PFSK-1 (cell line): ENCODE data around the gene FAM210B. TPM values are rescaled to one million over a fixed set of nuclear protein-coding genes. Genes with fewer than 3 reads are reported as not detected.

Experiments used
- FOXP2 ChIP-seq: optimal IDR thresholded peaks from 2 replicates; pipeline ENCODE3; 2011; ENCODE audit warnings: borderline replicate concordance, control low read depth, inconsistent platforms; ENCODE audit not compliant: insufficient read depth; ENCODE audit errors: extremely low read length, extremely low read depth
- POLR2AphosphoS5 ChIP-seq: IDR thresholded peaks from 2 replicates; pipeline ENCODE4 v1.6.1; 2012; ENCODE audit warnings: low read depth, mild to moderate bottlenecking, control low read depth, low read length, moderate library complexity
- SIN3A ChIP-seq: IDR thresholded peaks from 2 replicates; pipeline ENCODE4 v1.6.1; 2012; ENCODE audit warnings: mild to moderate bottlenecking, low read length, moderate library complexity, borderline replicate concordance; ENCODE audit not compliant: insufficient read depth
- TAF1 ChIP-seq: IDR thresholded peaks from 2 replicates; pipeline ENCODE4 v1.6.1; 2012; ENCODE audit warnings: low read length, control low read depth, borderline replicate concordance; ENCODE audit not compliant: insufficient read depth
- polyA plus RNA-seq: library from polyadenylated mRNA; unstranded; fragments of >200 nt; gene quantifications from one replicate; pipeline ENCODE4 v1.2.1, GENCODE V29; 2012; ENCODE audit warnings: low read depth, missing spikeins; ENCODE audit not compliant: insufficient read length
- TF ChIP-seq, protein P1 (sequence below), 2 experiments: IDR thresholded peaks; 2 replicates each; pipeline versions ENCODE4 v1.6.1 to v1.8.0; 2011 to 2012; ENCODE audit warnings: low read depth in 2 of 2, low read length in 2 of 2, control low read depth in 1 of 2, inconsistent platforms in 1 of 2, mild to moderate bottlenecking in 1 of 2, moderate library complexity in 1 of 2; ENCODE audit not compliant: insufficient read depth in 1 of 2

FAM210B gene, protein sequence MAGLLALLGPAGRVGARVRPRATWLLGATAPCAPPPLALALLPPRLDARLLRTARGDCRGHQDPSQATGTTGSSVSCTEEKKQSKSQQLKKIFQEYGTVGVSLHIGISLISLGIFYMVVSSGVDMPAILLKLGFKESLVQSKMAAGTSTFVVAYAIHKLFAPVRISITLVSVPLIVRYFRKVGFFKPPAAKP
- 11.7 TPM for polyA plus RNA-seq

DNA sequence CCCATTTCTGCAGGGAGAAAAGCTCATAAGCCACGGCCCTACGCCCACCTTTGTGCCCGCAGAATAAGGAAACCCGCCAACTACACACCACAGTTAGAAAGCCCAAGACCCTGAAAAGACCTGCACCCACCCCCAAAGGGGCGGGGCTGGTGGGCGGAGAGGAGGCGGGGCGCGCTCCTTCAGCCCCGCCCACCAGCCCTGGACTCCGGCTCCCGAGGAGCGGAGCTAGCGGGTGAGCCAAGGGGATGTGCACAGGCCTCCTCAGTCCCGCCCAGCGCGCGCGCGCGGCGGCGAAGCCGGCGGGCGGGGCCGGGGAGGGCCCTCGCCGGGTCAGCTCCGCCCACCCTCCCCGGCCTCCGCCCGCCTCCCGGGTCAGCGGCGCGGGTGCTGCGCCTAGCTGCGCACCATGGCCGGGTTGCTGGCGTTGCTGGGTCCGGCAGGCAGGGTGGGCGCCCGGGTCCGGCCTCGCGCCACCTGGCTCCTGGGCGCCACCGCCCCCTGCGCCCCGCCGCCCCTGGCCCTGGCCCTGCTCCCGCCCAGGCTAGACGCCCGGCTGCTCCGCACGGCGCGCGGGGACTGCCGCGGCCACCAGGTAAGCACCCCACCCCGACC lies at the start of gene FAM210B:
TSS of gene FAM210B (plus strand) at position 375 of the 612 bp plus-strand sequence. CDS start at position 407, 32 bp downstream.
- TF ChIP-seq FOXP2 (no peak), TAF1 (no peak), SIN3A (no peak), POLR2AphosphoS5 (no peak)
- TF ChIP-seq, protein P1, sequence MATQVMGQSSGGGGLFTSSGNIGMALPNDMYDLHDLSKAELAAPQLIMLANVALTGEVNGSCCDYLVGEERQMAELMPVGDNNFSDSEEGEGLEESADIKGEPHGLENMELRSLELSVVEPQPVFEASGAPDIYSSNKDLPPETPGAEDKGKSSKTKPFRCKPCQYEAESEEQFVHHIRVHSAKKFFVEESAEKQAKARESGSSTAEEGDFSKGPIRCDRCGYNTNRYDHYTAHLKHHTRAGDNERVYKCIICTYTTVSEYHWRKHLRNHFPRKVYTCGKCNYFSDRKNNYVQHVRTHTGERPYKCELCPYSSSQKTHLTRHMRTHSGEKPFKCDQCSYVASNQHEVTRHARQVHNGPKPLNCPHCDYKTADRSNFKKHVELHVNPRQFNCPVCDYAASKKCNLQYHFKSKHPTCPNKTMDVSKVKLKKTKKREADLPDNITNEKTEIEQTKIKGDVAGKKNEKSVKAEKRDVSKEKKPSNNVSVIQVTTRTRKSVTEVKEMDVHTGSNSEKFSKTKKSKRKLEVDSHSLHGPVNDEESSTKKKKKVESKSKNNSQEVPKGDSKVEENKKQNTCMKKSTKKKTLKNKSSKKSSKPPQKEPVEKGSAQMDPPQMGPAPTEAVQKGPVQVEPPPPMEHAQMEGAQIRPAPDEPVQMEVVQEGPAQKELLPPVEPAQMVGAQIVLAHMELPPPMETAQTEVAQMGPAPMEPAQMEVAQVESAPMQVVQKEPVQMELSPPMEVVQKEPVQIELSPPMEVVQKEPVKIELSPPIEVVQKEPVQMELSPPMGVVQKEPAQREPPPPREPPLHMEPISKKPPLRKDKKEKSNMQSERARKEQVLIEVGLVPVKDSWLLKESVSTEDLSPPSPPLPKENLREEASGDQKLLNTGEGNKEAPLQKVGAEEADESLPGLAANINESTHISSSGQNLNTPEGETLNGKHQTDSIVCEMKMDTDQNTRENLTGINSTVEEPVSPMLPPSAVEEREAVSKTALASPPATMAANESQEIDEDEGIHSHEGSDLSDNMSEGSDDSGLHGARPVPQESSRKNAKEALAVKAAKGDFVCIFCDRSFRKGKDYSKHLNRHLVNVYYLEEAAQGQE (IDR thresholded peaks at IDR 0.05; ENCODE audit: insufficient read depth in 1 of 2, low read depth in 2 of 2, low read length in 2 of 2): no peak

GRCh38 chr20:56316051-56316450 lies 42.7 kb upstream of the FAM210B start:
- TF ChIP-seq TAF1: no peak
- TF ChIP-seq SIN3A: no peak
- TF ChIP-seq, protein P1 (IDR thresholded peaks at IDR 0.05; ENCODE audit: insufficient read depth in 1 of 2, low read depth in 2 of 2, low read length in 2 of 2): no peak
- TF ChIP-seq FOXP2: no peak
- TF ChIP-seq POLR2AphosphoS5: no peak

DNA sequence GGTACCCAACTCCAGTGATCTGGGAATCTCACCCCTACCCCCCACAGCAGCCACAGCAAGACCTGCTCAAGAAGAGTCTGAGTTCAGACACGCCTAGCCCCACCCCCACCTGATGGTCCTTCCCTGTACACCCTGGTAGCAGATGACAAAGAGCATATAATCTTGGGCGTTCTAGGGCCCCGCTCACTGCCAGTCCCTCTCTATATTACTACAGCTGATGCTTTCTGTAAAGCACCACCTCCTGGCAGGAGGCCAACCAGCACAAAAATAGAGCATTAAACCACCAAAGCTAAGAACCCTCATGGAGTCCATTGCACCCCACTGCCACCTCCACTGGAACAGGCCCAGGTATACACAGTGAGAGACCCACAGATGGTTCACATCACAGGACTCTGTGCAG lies 42.3 kb upstream of the FAM210B start:
- TF ChIP-seq, protein P1 (IDR thresholded peaks at IDR 0.05; ENCODE audit: insufficient read depth in 1 of 2, low read depth in 2 of 2, low read length in 2 of 2): no peak
- TF ChIP-seq POLR2AphosphoS5 (no peak), SIN3A (no peak), FOXP2 (no peak), TAF1 (no peak)

DNA sequence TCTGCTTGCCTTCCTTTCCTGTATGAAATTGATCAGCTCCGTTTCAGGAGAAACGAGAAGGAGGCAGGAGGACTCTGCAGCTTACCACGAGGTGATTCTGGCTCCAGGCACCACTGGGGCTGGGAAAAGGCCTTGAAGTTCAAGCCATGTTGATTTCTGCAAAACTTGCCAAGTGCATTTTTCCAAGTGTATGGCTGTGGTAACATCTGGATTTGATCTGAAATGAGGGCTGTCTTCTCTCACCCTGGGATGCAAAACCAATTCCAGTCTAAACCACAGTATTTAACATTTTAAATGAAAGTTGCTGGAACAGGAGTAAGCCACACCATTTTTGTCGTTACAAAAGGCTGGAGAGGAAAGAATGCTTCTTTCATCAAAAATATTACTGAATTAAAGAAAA lies 36.1 kb upstream of the FAM210B start:
- TF ChIP-seq FOXP2 (no peak), POLR2AphosphoS5 (no peak), SIN3A (no peak), TAF1 (no peak)
- TF ChIP-seq, protein P1 (IDR thresholded peaks at IDR 0.05; ENCODE audit: insufficient read depth in 1 of 2, low read depth in 2 of 2, low read length in 2 of 2): no peak
